NAMALWA (cell line): Measurements from ENCODE around the gene PDCD2L.
"Not testable (repeated sequence)": the region's sequence is repeated elsewhere in the genome, so short reads cannot be mapped to it uniquely, and the experiment has no call there.

Experiments used
- DNase-seq: peaks from one replicate; pipeline ENCODE4 v3.0.0-alpha.2; 2015; ENCODE audit warnings: low spot score

Gene PDCD2L

GRCh38 chr19:34469026-34469425 is 64.8 kb downstream of the PDCD2L start:
- DNase-seq = not testable (repeated sequence)

DNA sequence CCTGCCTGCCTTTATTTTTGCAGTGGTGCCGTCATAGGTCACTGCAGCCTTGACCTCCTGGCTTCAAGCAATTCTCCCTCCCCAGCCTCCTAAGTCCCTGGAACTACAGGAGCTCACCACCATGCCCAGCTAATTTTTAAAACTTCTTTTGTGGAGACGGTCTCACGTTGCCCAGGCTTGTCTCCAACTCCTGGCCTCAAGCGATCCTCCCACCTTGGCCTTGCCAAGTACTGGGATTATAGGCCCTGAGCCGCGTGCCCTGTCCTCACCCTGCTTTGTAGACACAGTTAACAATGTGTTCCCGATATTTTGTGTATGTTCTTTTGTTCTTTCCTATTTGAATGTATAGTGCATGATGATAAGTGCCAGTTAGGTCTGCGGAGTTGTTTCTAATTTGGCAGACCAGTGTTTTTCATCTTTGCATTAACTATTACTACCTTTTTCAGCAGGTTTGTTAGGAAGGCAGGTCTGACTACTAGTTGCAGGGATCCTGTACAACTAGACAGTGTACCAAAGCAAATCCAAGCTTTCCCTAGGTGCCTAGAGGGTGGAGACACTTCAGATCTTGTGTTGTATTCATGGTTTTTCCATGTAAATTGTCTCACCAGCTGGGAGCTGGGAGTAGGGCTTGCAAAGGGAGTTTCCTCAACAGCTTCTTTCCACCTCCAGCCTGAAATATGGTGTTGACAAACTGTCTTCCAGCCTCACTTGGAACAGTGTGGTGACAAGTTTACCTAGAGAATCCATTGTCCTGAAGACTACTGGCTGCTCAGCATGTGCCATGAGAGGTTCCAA is 67.9 kb downstream of the PDCD2L start:
- no peak for DNase-seq

DNA sequence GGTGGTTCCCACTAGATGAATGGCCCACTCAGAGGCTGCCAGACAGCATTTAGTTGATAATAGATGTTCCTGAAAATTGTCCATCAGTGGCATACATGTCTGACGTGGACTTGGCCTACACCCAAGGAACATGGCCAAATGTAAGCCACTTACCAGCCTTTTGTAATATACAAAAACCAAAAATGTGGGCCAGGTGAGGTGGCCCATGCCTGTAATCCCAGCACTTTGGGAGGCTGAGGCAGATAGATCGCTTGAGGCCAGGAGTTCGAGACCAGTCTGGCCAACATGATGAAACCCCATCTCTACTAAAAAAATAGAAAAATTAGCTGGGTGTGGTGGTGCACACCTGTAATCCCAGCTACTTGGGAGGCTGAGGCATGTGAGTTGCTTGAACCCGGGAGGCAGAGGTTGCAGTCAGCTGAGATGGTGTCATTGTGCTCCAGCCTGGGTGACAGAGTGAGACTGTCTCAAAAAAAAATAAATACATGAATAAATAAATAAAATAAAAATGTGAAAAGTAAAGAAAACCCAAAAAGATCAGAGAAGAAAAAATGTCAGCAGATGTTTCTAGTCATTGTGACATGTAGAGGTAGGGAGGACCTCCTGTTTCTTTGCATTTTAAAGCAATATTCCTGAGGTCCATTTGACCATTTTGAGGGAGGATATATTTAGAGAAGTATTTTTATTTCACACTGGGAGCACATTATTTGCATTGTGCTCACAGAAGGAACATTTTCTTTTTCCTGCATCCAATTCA is 70.2 kb downstream of the PDCD2L start:
- DNase-seq = no peak

DNA sequence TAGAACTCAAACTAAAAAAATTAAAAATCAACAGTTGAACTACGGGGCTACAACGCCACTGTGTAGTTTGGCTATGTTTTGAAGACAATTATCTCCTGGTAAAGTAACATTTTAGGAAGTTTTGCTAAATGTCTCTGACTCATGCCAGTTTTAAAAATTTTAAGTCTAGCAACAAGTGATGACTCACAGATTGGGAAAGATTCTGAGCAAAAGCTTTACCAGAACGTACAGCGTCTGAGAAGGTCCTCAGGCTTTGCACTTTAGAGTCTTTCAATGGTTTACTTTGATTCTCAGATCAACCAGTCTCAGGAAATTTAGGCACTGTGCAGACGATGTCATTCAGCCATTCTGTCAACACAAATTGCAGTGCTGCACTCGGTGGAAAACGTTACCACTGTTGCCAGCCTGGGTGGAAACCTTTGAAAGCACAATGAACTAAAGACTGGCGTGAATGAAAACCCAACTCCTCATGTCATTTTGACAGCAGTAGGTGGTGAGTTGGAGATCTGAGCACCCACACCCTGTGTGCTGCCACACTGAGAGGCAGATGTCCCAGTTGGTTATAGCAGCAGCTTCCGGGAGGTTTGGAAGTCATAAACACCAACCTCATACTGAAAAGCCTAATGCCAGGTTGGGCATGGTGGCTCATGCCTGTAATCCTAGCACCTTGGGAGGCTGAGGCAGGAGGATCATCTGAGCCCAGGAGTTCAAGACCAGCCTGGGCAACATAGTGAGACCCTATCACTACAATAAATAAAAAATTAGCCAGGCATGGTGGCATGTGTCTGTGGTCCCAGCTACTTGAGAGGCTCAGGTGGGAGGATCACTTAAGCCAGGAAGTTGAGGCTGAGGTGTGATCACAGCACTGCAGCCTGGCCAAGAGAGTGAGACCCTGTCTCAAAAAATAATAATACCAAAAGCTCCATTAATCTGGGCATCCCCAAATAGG is 71.1 kb downstream of the PDCD2L start:
- DNase-seq = no peak
